ENCODE measurements around the gene EIF3K. TPM values are rescaled to one million over a fixed set of nuclear protein-coding genes. Genes with fewer than 3 reads are reported as not detected.

Gene EIF3K
- total and polyA plus RNA-seq, 2 of the 8 experiments (the other 6 are each of a cell fraction or from before 2014, with no cell fraction given): 329 to 937 TPM

DNA sequence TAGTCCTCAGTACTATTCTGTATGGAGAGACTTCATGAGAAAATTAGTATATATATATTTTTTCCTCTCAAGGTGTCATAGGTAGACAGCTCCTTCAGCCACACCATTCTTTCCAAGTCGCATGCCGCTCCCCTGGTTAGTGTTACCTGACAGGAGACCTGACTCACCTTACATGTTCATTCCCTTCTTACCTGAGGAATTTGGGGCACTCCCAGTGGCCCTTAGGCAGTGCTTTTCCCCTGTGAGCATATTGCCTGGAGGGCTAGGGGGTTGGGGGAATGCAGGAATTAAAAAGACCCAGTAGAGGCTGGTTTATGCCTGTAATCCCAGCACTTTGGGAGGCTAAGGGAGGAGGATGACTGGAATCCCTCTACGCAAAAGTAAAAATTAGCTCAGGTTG is 19.5 kb downstream of the EIF3K start:
- no peaks in the 10 kb centered on the region for H3K27me3 ChIP-seq (replicated peaks in 1 of 4; ENCODE audit: control insufficient read depth in 3 of 4, extremely low read depth in 1 of 4, insufficient read depth in 3 of 4, low read length in 3 of 4)
- H4K5ac ChIP-seq (ENCODE audit: insufficient read length, low read depth, low read length): no peak overlapping the region
- no peak for FAIRE-seq
- no peak overlapping the region for H2AK5ac ChIP-seq (ENCODE audit: low read depth, low read length)
- no peaks in the 10 kb centered on the region for H4K20me1 ChIP-seq (replicated peaks in 1 of 2; ENCODE audit: control insufficient read depth in 1 of 2, insufficient read depth in 2 of 2, low read length in 2 of 2)
- no peaks in the 10 kb centered on the region for H3K79me2 ChIP-seq (ENCODE audit: control insufficient read depth in 1 of 2, insufficient read depth in 2 of 2, low read length in 2 of 2)
- no peak overlapping the region for H3K56ac ChIP-seq (replicated peaks; ENCODE audit: insufficient read length, low read depth, low read length)
- no peaks in the 10 kb centered on the region for H3K9me3 ChIP-seq (ENCODE audit: insufficient read depth in 2 of 2, low read depth in 1 of 2, low read length in 1 of 2)
- H4K91ac ChIP-seq (replicated peaks; ENCODE audit: insufficient read length, low read length): no peak overlapping the region
- H3K9ac ChIP-seq (replicated peaks in 1 of 4; ENCODE audit: extremely low read depth in 1 of 4, low read depth in 3 of 4, low read length in 3 of 4): no peak overlapping the region
- H2BK5ac ChIP-seq (ENCODE audit: low read depth, low read length): no peak overlapping the region; the same call in 1 of the 2 replicates
- H2BK12ac ChIP-seq (ENCODE audit: low read depth, low read length): no peak overlapping the region
- H3K14ac ChIP-seq (ENCODE audit: insufficient read length): no peak overlapping the region
- no peak overlapping the region for H2BK20ac ChIP-seq (ENCODE audit: low read length)
- no peak overlapping the region for H3K18ac ChIP-seq (ENCODE audit: extremely low read depth, low read length)
- H4K8ac ChIP-seq (ENCODE audit: extremely low read depth, insufficient read depth, low read length): no peak overlapping the region; the same call in 1 of the 2 replicates
- no peak overlapping the region for H2BK15ac ChIP-seq (ENCODE audit: low read length)
- no peak for DNase-seq (ENCODE audit: low read depth in 1 of 2, low spot score in 2 of 2)
- H3K27ac ChIP-seq (ENCODE audit: low read depth, low read length): no peak overlapping the region
- no peak overlapping the region for H3K4me3 ChIP-seq (ENCODE audit: extremely low read depth in 1 of 4, insufficient read depth in 2 of 4, low read depth in 3 of 4, low read length in 4 of 4)
- POLR2A ChIA-PET (ENCODE audit: partially characterized antibody): interaction anchor here (0.7 to 17.9 kb wide), 11 partner anchors 10 to 106 kb away, joined by 3 to 374 read pairs (median 4); partner anchors contain the start of genes ACTN4 and CAPN12
- 97% methylated on average over 3 of the region's 3 CpGs; no CpG with 5 or more reads in 1 of the 2 experiments for WGBS, 2 experiments (ENCODE audit: extremely low coverage in 1 of 2, insufficient coverage in 1 of 2, insufficient read length in 1 of 2, insufficient replicate concordance in 2 of 2, low coverage in 1 of 2, low lambda C conversion rate in 2 of 2, missing lambda C conversion rate in 1 of 2)
- CTCF ChIA-PET (ENCODE audit: partially characterized antibody): interaction anchor here (0.7 to 6.3 kb wide), 15 partner anchors 8 to 285 kb away, joined by 3 to 62 read pairs (median 4); partner anchors contain the start of gene ACTN4
- H3K4ac ChIP-seq (replicated peaks; ENCODE audit: insufficient read length, low read depth, low read length): no peak overlapping the region
- H3K79me1 ChIP-seq (ENCODE audit: low read depth, low read length): no peaks in the 10 kb centered on the region
- H2AFZ ChIP-seq (ENCODE audit: low read length): no peak overlapping the region
- no peak overlapping the region for H2BK120ac ChIP-seq (replicated peaks; ENCODE audit: low read depth, low read length)
- H3K23ac ChIP-seq (ENCODE audit: insufficient read length): no peak overlapping the region
- H3K4me1 ChIP-seq (replicated peaks in 1 of 4; ENCODE audit: control insufficient read depth in 3 of 4, insufficient read depth in 4 of 4, low read length in 3 of 4): no peaks in the 10 kb centered on the region; a peak in 2 of 7 replicates
- peaks cover 0 to 12% (median 3%) of the 10 kb centered on the region in 4 experiments; a peak in 5 of 8 replicates for H3K36me3 ChIP-seq (ENCODE audit: control insufficient read depth in 2 of 4, insufficient read depth in 4 of 4, low read length in 3 of 4)
- H3K4me2 ChIP-seq (ENCODE audit: insufficient read depth in 1 of 2, low read depth in 2 of 2, low read length in 2 of 2): no peak overlapping the region
- H3K23me2 ChIP-seq (ENCODE audit: low read depth, low read length): no peaks in the 10 kb centered on the region
- no peak for TF ChIP-seq CTBP2 (IDR thresholded peaks at IDR 0.05; ENCODE audit: borderline replicate concordance, insufficient read depth, insufficient read length, low read length)
- no peak for TF ChIP-seq CREB1 (IDR thresholded peaks at IDR 0.05)
- TF ChIP-seq YY1 (IDR thresholded peaks at IDR 0.05; ENCODE audit: low read depth, low read length): no peak
- no peak for TF ChIP-seq TAF1 (IDR thresholded peaks at IDR 0.05; ENCODE audit: low read depth, low read length)
- no peak for TF ChIP-seq EZH2 (IDR thresholded peaks at IDR 0.05; ENCODE audit: low read depth, low read length, severe bottlenecking)
- TF ChIP-seq, protein P1, sequence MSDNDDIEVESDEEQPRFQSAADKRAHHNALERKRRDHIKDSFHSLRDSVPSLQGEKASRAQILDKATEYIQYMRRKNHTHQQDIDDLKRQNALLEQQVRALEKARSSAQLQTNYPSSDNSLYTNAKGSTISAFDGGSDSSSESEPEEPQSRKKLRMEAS (IDR thresholded peaks at IDR 0.05): no peak
- TF ChIP-seq KDM5A (IDR thresholded peaks at IDR 0.05; ENCODE audit: low read length): no peak
- no peak for TF ChIP-seq ASH2L (IDR thresholded peaks at IDR 0.05; ENCODE audit: low read length)
- TF ChIP-seq FOSL1 (IDR thresholded peaks at IDR 0.05; ENCODE audit: insufficient read depth, low read depth, low read length): no peak
- TF ChIP-seq CHD1 (IDR thresholded peaks at IDR 0.05; ENCODE audit: low read depth, low read length): no peak
- TF ChIP-seq, protein P2, sequence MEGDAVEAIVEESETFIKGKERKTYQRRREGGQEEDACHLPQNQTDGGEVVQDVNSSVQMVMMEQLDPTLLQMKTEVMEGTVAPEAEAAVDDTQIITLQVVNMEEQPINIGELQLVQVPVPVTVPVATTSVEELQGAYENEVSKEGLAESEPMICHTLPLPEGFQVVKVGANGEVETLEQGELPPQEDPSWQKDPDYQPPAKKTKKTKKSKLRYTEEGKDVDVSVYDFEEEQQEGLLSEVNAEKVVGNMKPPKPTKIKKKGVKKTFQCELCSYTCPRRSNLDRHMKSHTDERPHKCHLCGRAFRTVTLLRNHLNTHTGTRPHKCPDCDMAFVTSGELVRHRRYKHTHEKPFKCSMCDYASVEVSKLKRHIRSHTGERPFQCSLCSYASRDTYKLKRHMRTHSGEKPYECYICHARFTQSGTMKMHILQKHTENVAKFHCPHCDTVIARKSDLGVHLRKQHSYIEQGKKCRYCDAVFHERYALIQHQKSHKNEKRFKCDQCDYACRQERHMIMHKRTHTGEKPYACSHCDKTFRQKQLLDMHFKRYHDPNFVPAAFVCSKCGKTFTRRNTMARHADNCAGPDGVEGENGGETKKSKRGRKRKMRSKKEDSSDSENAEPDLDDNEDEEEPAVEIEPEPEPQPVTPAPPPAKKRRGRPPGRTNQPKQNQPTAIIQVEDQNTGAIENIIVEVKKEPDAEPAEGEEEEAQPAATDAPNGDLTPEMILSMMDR (IDR thresholded peaks at IDR 0.05; ENCODE audit: control extremely low read depth in 1 of 3, insufficient read depth in 1 of 3, low read depth in 1 of 3, low read length in 3 of 3): no peak

Measured in H1 (cell line).